NCI-H1092 (cell line): ENCODE measurements around the gene RUNDC3A.

Source experiments
- DNase-seq: peaks from one replicate; lab custom pipeline; 2025; lab: John Stamatoyannopoulos, UW

RUNDC3A gene

DNA sequence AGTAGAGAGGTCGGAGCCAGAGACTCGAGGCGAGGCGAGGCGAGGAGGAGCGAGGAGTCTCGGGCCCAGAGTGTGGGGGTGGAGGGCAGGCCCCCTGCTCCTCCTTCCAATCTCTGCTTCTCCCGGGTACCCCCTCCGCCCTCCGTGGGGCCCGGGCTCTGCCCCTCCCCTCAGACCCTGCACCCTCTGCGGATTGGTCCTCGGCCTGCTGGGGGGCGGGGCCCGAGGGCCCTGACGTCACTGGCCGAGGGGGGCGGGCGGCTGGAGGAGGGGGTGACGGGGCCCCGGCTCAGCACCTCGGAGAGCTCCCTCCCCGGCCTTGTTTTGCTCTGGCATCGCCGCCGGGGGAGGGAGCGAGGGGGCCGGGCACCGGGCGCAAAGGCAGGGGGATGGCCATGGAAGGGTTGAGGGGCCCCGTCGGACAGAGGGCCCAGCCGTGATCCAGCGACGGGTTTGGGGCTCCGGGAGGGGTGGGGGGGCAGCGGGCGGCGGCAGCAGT is at the start of gene RUNDC3A:
TSS of gene RUNDC3A (plus strand) at position 282 of the 499 bp plus-strand sequence. CDS start 232 bp downstream, outside the sequence.
- peak; percentile 83 for DNase-seq

- DNase-seq = no peak
Observed at GRCh38 chr17:44258811-44259351, 49.5 kb upstream of the RUNDC3A start.

DNA sequence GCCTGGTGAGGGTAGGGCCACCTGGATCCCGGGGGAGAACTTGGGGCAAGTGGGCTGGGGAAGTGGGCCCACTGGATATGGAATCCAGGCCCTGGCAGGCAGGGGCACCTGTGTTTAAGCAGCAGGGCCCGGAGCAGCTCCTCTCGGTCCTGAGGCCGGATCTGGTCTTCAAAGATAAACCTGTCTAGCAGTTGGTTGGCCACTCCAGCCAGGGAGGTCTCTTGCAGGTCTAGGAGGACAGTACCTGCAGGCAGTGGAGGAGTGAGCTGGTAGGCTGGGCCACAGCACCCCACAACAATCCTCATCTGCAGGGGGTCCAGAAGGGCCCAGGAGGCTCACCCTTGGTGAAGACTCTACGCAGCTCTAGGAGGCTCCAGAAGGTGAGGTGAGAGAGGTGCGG is 48.1 kb upstream of the RUNDC3A start:
- no peak for DNase-seq

DNA sequence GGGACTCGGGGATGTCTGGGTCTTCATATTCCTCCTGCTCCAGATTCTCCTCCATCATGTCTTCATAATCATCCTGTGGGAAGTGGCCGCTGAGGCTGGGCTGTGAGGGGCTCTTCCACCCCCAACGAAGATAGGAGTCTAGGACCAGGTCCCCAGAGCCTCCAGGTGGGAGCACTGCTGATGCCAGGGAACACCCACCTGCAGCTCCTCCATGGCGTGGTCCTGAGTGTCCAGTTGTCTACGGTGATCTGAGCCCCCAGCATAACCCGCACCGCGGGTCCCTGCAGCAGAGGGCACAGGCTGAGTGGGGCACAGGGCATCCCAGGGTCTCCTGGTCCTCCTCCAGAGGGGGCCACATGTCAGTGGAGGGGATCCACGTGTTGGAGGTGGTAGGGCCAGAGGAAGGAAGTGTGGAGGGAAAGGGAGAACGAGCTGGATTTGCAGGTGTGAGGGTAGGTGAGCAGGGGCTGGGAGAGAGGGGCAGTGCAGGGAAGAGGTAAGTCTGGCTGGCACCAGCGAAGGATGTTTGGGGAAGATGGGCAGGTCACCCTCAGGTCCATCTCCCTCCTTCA is 45.7 kb upstream of the RUNDC3A start:
- DNase-seq = no peak

DNA sequence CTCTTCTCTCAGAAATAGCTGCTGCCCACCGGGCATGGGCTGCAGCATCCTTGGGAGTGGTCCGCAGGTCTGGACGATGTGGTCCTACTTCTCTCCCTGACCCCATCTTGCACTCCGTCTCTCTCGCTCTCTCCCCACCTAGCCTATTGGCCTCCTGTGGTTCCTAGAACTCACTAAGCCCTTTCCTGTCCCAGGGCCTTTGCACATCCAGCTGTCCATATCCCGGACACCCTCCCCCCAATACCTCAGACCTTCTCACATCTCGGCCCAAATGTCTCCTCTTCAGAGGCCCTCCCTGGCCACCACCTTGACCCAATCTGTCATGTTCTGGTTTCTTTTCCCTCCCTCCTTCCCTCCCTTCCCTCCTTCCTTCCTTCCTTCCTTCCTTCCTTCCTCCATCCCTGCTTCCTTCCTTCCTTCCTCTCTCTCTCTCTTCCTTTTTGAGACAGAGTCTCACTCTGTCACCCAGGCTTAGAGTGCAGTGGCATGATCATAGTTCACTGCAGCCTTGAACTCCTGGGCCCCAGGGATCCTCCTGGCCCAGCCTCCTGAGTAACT is 45.0 kb upstream of the RUNDC3A start:
- no peak for DNase-seq

GRCh38 chr17:44266402-44267164 is 41.8 kb upstream of the RUNDC3A start:
- no peak for DNase-seq

DNA sequence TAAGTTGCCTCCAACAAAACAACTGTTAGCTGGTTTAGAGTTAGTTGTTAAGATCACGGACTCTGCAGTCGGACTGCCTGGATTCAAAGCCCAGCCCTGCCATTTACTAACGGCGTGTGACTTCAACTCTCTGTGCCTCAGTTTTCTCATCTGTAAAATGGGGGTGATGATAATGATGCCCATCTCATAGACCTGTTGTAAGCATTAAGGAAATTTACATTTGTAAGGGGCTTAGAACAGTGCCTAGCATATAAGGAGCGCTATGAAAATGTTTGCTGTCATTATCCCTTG is 41.3 kb upstream of the RUNDC3A start:
- no peak for DNase-seq

DNA sequence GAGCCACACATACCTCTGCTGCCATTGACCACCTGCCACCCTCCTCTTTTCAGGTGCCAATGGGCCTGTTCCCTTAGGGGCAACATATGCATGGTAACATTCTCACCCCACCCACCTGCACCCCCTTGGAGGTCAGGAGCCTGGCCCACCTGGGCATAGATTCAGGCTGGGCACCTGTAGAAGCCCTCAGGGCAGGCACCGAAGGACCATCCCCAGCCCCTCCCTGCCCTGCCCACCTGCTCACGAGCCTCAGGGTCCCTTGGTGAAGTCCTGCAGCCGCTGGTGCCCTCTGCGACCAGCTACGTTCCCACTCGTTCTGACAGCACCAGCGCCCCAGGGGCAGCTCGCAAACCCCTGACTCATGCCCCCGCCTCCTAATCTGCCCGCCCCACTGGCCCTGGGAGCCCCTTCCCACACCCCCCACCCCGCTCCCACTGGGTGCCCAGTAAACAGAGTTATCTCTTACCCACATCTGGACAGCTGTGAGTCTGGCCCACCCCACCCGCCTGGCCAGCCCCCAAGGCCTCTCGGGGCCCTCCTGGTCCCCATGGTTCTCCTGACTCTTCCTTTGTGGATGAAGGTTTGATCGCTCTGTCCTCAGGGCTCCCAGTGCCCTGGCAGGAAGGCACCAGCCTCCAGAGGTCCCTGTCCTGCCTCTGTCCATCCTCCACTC is 40.4 kb upstream of the RUNDC3A start, which contains the start of gene SLC4A1:
TSS of gene SLC4A1 (minus strand) at position 318 of the 673 bp plus-strand sequence. CDS start 5,269 bp downstream, outside the sequence.
- no peak for DNase-seq

DNA sequence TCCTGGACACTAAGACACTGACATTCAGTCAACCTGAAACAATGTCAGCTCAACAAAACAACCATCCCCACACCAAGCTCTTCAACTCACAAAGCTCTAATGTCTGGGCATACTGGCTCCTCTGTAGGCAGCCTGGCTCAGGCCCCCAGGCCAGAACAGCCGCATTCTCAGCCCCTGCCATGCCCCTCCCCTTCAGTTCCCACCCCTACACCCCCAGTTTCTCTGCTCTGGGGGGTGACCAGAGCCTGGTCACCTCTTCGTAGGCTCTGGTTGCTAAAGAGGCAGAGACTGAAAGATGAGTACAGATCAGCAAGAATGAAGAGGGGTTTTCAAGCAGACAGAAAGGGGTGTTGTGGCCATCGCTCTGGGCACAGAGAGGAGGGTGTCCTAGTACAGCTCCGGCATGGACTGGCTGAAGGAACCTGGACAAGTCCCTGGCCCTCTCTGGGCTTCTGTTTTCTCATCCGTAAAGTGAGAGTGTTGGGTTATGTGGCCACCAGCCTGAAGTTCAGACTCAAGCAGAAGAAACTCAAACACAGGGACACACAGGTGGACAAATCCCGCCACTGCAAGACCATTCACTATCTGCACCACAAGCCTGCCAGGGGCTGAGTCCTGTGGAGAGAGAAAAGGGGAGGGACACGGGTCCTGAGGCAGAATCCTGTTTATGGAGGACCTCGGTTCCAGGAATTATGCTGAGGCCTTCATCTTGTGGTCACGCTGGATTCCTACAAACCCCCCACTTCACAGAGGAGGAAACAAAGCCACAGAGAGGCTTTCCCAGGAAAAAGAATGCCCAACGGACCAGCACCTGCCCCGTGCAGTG is 39.5 kb upstream of the RUNDC3A start:
- no peak for DNase-seq

DNA sequence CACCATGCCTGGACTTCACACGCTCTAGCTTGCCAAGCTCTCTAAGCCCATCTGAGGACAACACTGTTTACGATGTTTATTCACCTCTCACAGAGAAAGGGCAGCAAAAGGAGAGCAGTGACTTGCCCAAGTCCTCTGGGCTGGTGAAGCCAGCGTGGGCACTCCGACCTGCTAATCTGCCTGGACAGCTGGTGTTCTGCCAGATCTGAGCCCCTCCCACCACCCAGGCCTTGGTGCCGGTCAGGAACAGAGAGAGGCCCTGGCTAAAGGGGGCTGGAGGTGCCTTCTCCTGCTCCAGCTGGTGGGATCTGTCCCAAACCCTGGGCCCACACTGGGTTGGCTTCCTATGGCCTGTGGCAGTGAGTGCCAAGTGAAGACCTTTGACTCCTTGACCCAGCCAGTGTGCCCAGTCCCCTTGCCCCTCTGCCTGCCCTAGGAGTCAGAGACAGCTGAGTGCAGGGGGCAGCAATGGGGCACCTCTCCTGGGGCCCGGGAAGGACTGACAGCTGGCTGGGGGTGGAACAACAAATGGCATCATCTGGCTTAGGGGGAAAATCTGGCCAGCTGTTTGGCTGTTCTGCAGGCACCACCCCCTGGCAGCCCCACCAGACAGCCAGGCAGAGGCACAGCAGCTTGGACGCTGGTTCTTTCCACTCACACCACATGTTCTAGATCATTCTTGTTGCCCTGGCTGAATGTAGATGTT is 38.7 kb upstream of the RUNDC3A start:
- no peak for DNase-seq

GRCh38 chr17:44272321-44272951 is 36.0 kb upstream of the RUNDC3A start:
- DNase-seq = no peak

- no peak for DNase-seq
Observed at GRCh38 chr17:44272954-44273353, 35.4 kb upstream of the RUNDC3A start.

DNA sequence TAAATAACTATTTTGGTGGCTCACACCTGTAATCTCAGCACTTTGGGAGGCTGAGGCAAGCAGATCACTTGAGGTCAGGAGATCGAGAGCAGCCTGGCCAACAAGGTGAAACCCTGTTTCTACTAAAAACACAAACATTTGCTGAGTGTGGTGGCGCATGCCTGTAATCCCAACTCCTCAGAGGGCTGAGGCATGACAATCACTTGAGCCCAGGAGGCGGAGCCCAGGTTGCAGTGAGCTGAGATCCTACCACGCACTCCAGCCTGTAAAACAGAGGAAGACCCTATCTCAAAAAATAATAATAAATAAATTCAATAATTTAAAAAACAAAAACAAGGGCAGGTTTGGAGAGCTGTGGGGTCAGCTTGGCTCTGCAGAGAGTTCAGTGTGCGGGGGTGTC is 34.8 kb upstream of the RUNDC3A start:
- DNase-seq = no peak

GRCh38 chr17:44277976-44278375 is 30.4 kb upstream of the RUNDC3A start:
- DNase-seq = no peak

DNA sequence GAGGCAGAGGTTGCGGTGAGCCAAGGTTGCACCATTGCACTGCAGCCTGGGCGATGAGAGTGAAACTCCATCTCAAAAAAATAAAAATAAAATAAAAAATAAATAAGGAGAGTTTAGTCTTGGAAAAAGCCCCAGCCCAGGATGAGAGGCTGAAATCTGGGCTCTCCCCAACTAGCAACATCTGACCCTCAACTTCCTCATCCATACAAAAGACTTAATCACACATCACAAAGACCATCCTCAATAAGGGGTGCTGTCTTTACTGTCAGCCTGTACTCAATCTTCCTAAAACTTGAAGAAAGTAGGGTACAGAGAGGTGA is 29.1 kb upstream of the RUNDC3A start:
- no peak for DNase-seq

DNA sequence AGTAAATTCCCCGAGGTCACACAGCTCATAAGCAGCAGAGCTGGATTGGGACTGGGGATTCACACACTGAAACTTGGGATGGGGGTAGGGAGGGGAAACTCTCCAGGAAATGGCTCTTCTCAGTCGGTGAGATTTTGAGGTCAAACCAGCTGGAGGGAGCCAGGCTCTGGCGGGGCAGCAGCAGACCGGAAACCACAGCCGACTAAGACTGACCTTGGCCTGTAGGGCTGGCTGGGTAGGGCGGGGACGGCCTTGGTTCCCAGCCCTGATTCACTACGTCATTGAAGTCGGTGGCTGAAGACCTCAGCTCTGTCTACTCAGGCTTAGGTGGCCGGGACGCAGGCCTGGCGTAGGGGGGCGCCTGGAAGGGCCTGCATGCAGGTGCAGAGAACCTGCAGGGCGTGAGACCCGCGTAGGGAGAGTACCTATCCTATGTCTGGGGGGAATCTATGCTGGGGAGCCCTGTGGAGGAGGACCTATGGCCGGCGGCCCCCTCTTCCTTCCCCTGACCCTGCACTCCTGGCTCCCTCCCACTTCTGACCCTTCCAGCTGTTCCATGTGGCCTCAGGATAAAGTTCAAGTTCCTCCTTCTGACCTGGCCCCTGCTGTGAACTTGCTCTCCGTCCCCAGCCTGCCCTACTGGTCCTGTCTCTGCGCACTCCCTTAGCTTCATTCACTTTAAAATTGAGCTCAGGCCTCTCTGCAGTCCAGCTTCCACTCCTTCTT is 28.6 kb upstream of the RUNDC3A start:
- DNase-seq = no peak

DNA sequence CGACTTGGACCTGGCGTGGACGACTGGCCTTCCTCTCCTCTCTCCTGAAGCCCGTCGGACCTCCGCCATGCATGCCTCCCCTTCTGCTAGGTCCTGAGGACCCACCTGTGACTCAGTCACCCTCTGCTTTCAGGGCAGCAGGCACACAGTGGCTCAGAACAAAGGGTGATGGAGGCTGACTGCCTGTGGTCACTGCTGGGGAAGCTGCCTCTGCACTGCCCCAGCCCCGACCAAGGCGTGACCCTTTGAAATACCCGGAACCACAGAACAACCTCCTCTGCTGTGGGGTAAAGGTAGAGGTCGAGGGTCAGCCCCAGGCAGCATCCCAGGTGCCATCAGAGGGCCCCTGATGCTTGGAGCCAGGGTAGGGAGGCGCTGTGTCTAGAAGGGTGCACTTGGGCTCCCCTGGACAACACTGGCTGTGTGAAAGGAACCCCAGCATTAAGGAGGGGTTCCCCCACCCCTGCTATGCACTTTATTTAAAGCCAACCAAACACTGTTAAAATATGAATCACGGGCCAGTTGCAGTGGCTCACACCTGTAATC is 27.9 kb upstream of the RUNDC3A start:
- no peak for DNase-seq

GRCh38 chr17:44281570-44281969 is 26.8 kb upstream of the RUNDC3A start:
- no peak for DNase-seq

DNA sequence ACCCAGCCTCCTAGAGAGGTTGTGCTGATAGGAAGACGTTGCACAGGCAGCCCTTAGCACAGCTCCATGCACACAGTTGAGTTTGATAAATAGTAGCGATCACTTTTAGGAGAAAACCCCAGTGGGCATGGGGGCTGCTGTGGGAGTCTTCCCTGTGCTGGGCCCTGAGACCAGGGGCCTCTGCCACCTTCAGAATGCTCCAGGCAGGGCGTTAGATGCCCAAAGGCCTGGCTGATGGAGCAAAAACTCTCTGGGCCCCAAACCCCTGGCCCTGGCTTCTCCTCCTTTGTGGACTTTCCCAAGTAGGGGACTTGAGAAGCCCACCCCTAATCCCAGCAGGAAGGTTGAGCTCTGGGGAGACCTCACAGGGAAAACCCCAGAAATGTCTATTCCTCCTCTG is 26.1 kb upstream of the RUNDC3A start:
- DNase-seq = no peak
